GM18526 (cell line): Measurements from ENCODE around the gene CAPN12.

Source experiments
- POLR2A ChIP-seq: IDR thresholded peaks from 3 replicates; pipeline ENCODE4 v1.6.1; 2011; ENCODE audit not compliant: insufficient read length; ENCODE audit errors: extremely low read depth

Gene CAPN12

GRCh38 chr19:38707512-38708114, 36.7 kb downstream of the CAPN12 start:
- no peak for TF ChIP-seq POLR2A

GRCh38 chr19:38706792-38707511, 37.3 kb downstream of the CAPN12 start:
- no peak for TF ChIP-seq POLR2A

GRCh38 chr19:38705197-38706019, 38.9 kb downstream of the CAPN12 start:
- no peak for TF ChIP-seq POLR2A

- TF ChIP-seq POLR2A: no peak
These were observed 39.7 kb downstream of the CAPN12 start for GRCh38 chr19:38704488-38705026.

GRCh38 chr19:38703509-38703908, 40.8 kb downstream of the CAPN12 start:
- TF ChIP-seq POLR2A: no peak

GRCh38 chr19:38702278-38702677, 42.0 kb downstream of the CAPN12 start:
- no peak for TF ChIP-seq POLR2A

GRCh38 chr19:38701455-38702063, 42.7 kb downstream of the CAPN12 start:
- TF ChIP-seq POLR2A: no peak

GRCh38 chr19:38700902-38701454, 43.3 kb downstream of the CAPN12 start:
- no peak for TF ChIP-seq POLR2A

- no peak for TF ChIP-seq POLR2A
These were observed 43.8 kb downstream of the CAPN12 start for GRCh38 chr19:38700350-38700901.

- no peak for TF ChIP-seq POLR2A
These were observed 44.5 kb downstream of the CAPN12 start for GRCh38 chr19:38699647-38700349.

- TF ChIP-seq POLR2A: no peak
These were observed 45.3 kb downstream of the CAPN12 start for GRCh38 chr19:38699027-38699346.

- TF ChIP-seq POLR2A: no peak
These were observed 45.8 kb downstream of the CAPN12 start for GRCh38 chr19:38698225-38699026.

GRCh38 chr19:38697641-38698071, 46.6 kb downstream of the CAPN12 start:
- TF ChIP-seq POLR2A: no peak
